Measurements from ENCODE around the gene TMEM134.

- TF ChIP-seq POLR2A (IDR thresholded peaks at IDR 0.05) (no peak), CTCF (IDR thresholded peaks at IDR 0.05) (no peak)
Measured at GRCh38 chr11:67500484-67500821, 31.4 kb upstream of the TMEM134 start.

All from Peyer's patch (tissue), 4 donors.